HUES6 (cell line): Measurements from ENCODE around the gene FSTL5.

Experiments used
- H3K27ac ChIP-seq: 2 replicates; pipeline ENCODE4 v1.7.0; 2013; ENCODE audit warnings: low read depth, mild to moderate bottlenecking, low read length, inconsistent platforms
- H3K27me3 ChIP-seq: 2 replicates; pipeline ENCODE4 v1.6.1; 2013; ENCODE audit warnings: low read length; ENCODE audit not compliant: control insufficient read depth, insufficient read depth
- H3K36me3 ChIP-seq: 2 replicates; pipeline ENCODE4 v1.6.1; 2013; ENCODE audit warnings: low read length; ENCODE audit not compliant: control insufficient read depth, insufficient read depth
- H3K4me1 ChIP-seq: 2 replicates; pipeline ENCODE4 v1.6.1; 2013; ENCODE audit warnings: low read length; ENCODE audit not compliant: control insufficient read depth, insufficient read depth
- H3K4me3 ChIP-seq: 2 replicates; pipeline ENCODE4 v1.5.1; 2013; ENCODE audit warnings: low read depth, low read length
- H3K9ac ChIP-seq: one replicate; pipeline ENCODE4 v1.6.1; 2013; ENCODE audit warnings: mild to moderate bottlenecking, low read length
- H3K9me3 ChIP-seq: 2 replicates; pipeline ENCODE4 v1.6.1; 2013; ENCODE audit warnings: low read depth, low read length; ENCODE audit not compliant: control insufficient read depth, insufficient read depth

FSTL5 gene

DNA sequence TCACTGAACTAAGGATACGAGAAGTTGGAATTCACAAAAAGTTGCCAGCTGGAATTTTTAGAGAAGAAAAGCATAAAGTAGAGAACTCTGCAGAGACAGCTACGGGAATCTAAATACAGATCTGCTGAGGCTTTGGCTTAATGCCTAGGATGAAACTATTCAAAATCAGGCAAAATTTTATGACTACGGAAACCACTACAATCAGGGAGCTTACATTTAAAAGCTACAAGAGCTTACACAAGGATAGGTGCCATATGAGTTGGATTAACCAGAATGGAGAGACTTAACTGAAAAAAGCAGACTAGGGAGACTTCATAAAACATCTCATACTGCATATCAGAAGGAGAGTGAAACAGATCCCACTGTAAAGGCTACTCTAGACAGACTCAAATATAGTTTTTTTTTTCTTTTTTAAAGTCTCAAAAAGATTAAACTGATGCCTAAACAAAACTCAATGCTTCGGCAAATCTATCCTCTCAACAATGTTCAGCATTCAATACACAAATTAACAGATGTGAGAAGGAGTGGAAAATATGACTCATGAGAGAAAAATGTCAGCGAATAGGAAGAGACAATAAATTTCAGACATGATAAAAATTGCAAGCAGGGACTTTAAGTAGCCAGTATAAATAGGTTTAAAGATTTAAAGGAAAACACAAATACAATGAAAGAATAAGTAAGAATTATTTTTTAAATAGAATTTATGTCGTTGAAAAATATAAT lies 586.1 kb downstream of the FSTL5 start:
- Histone ChIP-seq H3K4me3 (no peak overlapping the region), H3K9me3 (0 out of 2 replicates have a peak, but pooled peaks cover 2% of the 10 kb centered on the region), H3K36me3 (no peaks in the 10 kb centered on the region), H3K27me3 (no peaks in the 10 kb centered on the region), H3K9ac (no peak overlapping the region), H3K4me1 (no peaks in the 10 kb centered on the region), H3K27ac (no peak overlapping the region)

DNA sequence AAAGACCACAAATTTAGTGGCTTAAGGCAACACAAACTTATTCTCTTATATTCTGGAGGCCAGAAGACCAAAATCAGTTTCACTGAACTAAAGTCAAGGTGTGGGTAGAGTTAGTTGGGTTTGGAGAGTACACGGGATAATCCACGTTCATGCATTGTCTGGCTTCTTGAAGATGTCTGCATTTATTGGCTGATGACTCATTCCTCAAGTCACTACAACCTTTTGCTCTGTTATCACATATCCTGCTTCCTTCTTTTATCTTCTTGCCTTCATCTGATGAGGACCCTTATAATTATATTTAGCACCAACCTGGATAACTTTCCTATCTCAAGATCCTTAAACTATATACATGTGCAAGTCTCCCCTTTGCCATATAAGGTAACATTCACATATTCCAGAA lies 590.0 kb downstream of the FSTL5 start:
- H3K4me1 ChIP-seq = no peaks in the 10 kb centered on the region
- H3K27ac ChIP-seq = no peak overlapping the region
- H3K4me3 ChIP-seq = no peak overlapping the region
- 0 out of 2 replicates have a peak, but pooled peaks cover 2% of the 10 kb centered on the region for H3K9me3 ChIP-seq
- H3K36me3 ChIP-seq = no peaks in the 10 kb centered on the region
- no peak overlapping the region for H3K9ac ChIP-seq
- no peaks in the 10 kb centered on the region for H3K27me3 ChIP-seq

DNA sequence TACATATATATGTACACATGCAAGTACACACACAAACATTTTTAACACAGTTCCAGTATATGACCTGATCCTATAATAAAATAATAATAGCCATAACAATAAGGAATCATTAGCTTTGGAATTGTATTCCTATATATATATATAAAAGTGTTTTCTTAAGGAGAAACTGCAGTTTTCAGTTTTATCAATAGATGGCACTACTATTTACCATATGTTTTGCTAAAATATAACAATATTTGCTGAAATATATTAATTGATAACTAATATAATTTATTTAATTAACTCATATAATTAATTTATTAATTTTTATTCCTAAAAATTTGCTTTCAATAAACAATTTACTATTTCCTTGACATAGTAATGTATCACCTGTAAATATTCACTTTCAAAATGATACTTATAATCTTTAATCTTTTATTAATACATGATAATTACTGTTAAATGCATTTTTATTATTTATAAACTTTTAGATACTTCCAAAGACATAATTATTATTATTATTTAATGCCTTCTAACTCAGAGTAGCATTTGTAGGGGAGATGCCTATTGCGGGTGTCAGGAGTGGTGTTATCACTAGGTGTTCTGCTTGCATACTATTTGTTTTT lies 599.5 kb downstream of the FSTL5 start:
- no peaks in the 10 kb centered on the region for H3K27me3 ChIP-seq

DNA sequence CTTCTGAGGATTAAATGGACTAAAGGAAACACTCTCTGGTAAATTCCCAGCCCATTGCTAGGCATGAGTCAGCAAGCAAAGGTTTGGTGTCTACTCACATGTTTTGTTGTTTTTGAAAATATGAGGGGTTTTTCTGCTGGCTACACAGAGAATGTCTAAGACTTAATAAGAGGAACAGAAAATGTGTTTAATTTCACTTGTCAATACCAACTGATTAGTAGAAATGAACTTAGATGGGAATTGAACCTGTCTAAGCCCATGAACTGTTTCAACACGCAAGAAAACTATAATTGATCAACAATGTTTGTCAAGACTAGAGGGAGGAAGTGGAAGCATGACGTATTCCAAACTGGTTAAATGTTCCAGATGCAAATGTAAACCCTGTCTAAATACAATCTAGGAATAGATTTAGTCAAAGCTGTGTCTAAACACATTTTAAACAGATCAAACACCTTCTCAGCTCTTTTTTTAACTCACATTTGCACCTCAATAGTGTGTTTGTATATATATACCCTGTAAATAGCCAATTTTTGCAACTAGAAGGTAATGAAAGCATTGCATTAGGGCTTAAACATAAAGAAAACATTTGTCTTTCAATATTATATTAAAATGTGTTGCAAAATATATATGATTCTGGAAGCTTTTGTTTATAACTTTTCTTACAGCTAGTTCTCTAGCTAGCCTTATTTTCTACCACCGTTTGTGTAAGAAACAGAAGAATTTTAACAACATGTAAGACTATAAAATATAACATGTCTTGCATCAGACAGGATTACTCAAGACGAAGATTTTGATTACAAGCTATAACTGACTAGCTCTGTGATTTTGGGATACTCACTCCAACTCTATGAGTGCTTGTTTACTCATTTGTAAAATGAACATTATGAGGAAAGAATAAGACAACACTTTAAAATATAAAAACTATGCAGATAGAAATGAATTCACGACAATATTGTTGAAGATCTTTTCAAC lies 607.8 kb downstream of the FSTL5 start:
- peaks cover 16% of the 10 kb centered on the region for H3K4me1 ChIP-seq
- no peak overlapping the region for H3K27ac ChIP-seq
- H3K9ac ChIP-seq = no peak overlapping the region
- no peaks in the 10 kb centered on the region for H3K9me3 ChIP-seq
- H3K36me3 ChIP-seq = no peaks in the 10 kb centered on the region
- H3K27me3 ChIP-seq = no peaks in the 10 kb centered on the region
- H3K4me3 ChIP-seq = no peak overlapping the region

More for the DNA sequence above, 599.5 kb downstream of the FSTL5 start:
- Histone ChIP-seq H3K27ac (no peak overlapping the region), H3K9me3 (no peaks in the 10 kb centered on the region), H3K9ac (no peak overlapping the region), H3K4me1 (no peaks in the 10 kb centered on the region), H3K36me3 (no peaks in the 10 kb centered on the region), H3K4me3 (no peak overlapping the region)

DNA sequence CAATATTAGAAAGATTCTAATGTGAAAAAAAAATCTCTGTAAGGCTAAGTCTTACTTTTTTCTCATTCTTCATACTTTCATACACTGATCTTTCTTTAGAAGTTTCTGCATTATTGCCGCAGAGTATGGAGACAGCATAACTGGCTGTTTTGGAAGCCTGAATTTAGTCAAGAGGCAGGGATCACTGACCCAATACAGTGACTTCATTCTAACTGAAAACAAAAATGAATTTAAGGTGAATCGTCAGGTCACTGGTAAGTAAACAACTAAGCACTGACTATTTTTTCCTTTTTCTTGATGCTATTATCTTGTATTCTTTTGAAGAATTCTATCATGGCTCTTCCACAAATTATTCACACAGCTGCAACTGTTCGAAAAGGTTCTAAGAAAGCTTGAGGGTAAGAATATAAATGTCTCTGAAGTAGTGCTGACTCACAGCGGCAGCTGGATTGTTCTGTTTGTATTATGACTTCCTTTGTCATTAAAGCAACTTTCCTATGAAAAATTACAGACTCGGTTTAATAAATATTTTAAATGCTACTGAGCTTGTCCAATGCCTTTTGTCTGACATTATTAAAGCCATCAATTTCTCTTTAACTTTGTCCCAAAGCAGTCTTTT lies 609.3 kb downstream of the FSTL5 start:
- Histone ChIP-seq H3K9me3 (no peaks in the 10 kb centered on the region), H3K9ac (no peak overlapping the region), H3K4me1 (peaks cover 16% of the 10 kb centered on the region), H3K4me3 (no peak overlapping the region), H3K36me3 (no peaks in the 10 kb centered on the region), H3K27me3 (no peaks in the 10 kb centered on the region), H3K27ac (peak overlapping the region; percentile 72)

DNA sequence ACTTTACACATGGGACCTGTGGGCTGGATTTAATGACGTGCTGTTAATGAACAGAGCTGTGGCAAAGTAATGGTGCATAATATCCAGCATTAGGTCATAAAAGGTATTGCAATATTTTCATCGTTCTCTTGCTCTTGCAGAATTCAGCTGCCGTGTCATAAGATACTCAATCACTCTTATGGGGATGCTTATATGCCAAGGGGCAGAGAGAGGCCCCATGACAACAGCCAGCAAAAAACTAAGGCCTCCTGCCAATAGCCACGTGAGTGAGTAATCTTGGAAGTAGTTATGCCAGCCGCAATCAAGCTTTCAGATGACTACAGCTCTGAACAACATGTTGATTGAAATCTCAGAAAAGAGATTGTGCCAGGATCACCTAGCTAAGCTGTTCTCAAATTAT lies 616.9 kb downstream of the FSTL5 start:
- no peak overlapping the region for H3K9ac ChIP-seq
- no peak overlapping the region for H3K27ac ChIP-seq
- no peaks in the 10 kb centered on the region for H3K4me1 ChIP-seq
- no peaks in the 10 kb centered on the region for H3K9me3 ChIP-seq
- no peaks in the 10 kb centered on the region for H3K36me3 ChIP-seq
- H3K27me3 ChIP-seq = no peaks in the 10 kb centered on the region
- no peak overlapping the region for H3K4me3 ChIP-seq

DNA sequence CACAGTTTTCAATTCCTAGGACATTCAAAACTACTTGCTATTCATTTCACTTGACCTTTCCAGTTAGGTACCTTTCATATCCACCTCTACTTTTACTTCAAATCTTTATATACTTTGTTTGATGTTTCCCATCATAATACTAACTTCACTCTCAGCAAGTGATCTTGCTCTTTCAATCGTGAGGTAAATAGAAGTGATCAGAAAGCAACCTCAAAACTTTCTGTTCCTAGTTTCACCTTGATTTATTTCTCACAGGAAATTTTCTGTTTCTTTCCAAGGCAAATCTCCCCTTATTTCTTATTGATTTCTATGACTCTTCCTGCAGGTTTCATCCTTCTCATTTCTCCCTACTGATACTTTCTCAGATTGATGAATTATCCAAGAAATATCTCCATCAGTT lies 623.5 kb downstream of the FSTL5 start:
- H3K27ac ChIP-seq = no peak overlapping the region

DNA sequence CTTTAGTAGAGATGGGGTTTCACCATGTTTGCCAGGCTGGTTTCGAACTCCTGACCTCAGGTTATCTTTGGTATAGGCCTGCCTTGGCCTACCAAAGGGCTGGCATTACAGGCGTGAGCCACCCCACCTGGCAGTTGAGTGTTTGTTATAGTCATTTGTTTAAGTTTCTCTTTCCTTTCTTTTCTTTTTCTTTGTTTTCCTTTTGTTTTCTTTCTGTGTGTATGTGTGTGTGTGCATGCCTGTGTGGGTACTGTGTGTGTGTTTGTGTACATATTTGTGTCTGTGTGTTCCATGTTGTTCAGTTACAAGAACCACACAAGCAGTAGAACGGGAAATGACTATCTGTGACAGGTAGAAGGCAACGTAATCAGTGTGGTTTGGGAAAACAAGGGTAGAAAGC lies 624.9 kb downstream of the FSTL5 start:
- no peaks in the 10 kb centered on the region for H3K4me1 ChIP-seq
- no peak overlapping the region for H3K9ac ChIP-seq
- no peaks in the 10 kb centered on the region for H3K27me3 ChIP-seq
- H3K36me3 ChIP-seq = no peaks in the 10 kb centered on the region
- H3K9me3 ChIP-seq = no peaks in the 10 kb centered on the region
- no peak overlapping the region for H3K27ac ChIP-seq
- no peak overlapping the region for H3K4me3 ChIP-seq

More for the DNA sequence above, 623.5 kb downstream of the FSTL5 start:
- Histone ChIP-seq H3K36me3 (no peaks in the 10 kb centered on the region), H3K4me1 (no peaks in the 10 kb centered on the region), H3K4me3 (no peak overlapping the region), H3K9me3 (no peaks in the 10 kb centered on the region), H3K27me3 (no peaks in the 10 kb centered on the region), H3K9ac (no peak overlapping the region)

DNA sequence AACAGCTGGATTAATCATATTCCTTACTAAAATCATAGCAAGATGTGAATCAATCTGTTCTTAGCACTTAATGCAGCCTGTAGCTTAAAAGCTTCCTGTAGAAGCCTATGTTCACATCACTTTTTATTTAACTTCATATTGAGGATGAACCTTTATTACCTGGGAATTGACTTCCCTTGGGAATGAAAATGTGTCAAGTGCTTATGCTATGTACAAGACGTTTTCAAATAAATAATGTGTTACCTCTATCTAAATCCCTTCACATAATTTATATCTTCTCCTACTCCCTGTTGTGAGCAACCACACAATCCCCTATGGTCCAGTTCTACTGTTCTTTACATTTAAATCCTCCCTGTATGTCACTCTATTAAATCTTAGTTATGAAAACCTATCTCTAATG lies 633.1 kb downstream of the FSTL5 start:
- no peaks in the 10 kb centered on the region for H3K9me3 ChIP-seq
- H3K27ac ChIP-seq = no peak overlapping the region
- no peak overlapping the region for H3K4me3 ChIP-seq
- no peaks in the 10 kb centered on the region for H3K36me3 ChIP-seq
- no peak overlapping the region for H3K9ac ChIP-seq
- no peaks in the 10 kb centered on the region for H3K27me3 ChIP-seq
- 0 out of 2 replicates have a peak, but pooled peaks cover 2% of the 10 kb centered on the region for H3K4me1 ChIP-seq

DNA sequence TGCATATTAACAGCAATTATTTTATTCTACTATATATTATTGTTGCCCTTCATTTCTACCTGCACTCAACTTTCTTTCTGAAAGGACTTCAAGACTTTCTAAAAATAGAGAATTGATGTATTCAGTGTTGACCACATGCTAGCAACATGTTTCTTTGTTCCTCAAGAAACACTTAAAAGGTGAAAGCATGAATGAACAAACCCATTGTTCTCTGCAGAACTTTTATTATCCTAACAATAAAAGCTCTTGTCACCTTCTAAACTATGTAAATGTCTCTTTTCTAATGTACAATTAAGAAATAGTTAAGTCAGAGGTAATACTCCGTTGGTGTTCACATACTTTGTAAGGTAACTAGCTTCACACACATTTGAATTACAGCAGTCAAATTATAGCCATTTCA lies 638.7 kb downstream of the FSTL5 start:
- Histone ChIP-seq H3K9ac (no peak overlapping the region), H3K27me3 (no peaks in the 10 kb centered on the region), H3K9me3 (no peaks in the 10 kb centered on the region), H3K36me3 (no peaks in the 10 kb centered on the region), H3K4me1 (peaks cover 14% of the 10 kb centered on the region; the same call in 1 of the 2 replicates), H3K4me3 (no peak overlapping the region), H3K27ac (peak overlapping the region; percentile 82; the same call in 1 of the 2 replicates)
